Aorta (tissue), 5 donors: ENCODE measurements around the gene WBP2. TPM values are rescaled to one million over a fixed set of nuclear protein-coding genes. Genes with fewer than 3 reads are reported as not detected.

Experiments
- ATAC-seq: fragments of 200-7000 bp; cut with Tn5 transposase; one replicate; pipeline ENCODE4 v1.9.1; 2022; ENCODE audit warnings: moderate library complexity; ENCODE audit not compliant: low FRiP score
- DNase-seq, 2 donors: peaks; one replicate each; pipeline ENCODE4 v3.0.0-alpha.2; 2020
- H3K27ac ChIP-seq, 2 donors: one replicate each; pipeline ENCODE4 v1.5.1; 2013; ENCODE audit warnings: low read length in 2 of 2, mild to moderate bottlenecking in 2 of 2, moderate library complexity in 2 of 2, control low read depth in 1 of 2, inconsistent platforms in 1 of 2, low read depth in 1 of 2
- H3K27me3 ChIP-seq, 2 donors: one replicate each; pipeline ENCODE4 v1.6.1; 2013; ENCODE audit warnings: control low read depth in 1 of 2, low read length in 1 of 2, mild to moderate bottlenecking in 1 of 2, moderate library complexity in 1 of 2; ENCODE audit not compliant: insufficient read depth in 2 of 2, control insufficient read depth in 1 of 2
- H3K36me3 ChIP-seq, 2 donors: one replicate each; pipeline ENCODE4 v1.6.1; 2013; ENCODE audit warnings: control low read depth in 1 of 2, low read length in 1 of 2, mild to moderate bottlenecking in 1 of 2; ENCODE audit not compliant: insufficient read depth in 2 of 2, control insufficient read depth in 1 of 2
- H3K4me1 ChIP-seq, 2 donors: one replicate each; pipeline ENCODE4 v1.6.1; 2013; ENCODE audit warnings: low read length in 2 of 2, control low read depth in 1 of 2, mild to moderate bottlenecking in 1 of 2, moderate library complexity in 1 of 2; ENCODE audit not compliant: insufficient read depth in 2 of 2, control insufficient read depth in 1 of 2
- H3K4me3 ChIP-seq, 2 donors: one replicate each; pipeline ENCODE4 v1.5.1; 2013; ENCODE audit warnings: low read length in 2 of 2, control low read depth in 1 of 2, mild to moderate bottlenecking in 1 of 2
- H3K9me3 ChIP-seq: one replicate; pipeline ENCODE4 v1.6.1; 2013; ENCODE audit warnings: mild to moderate bottlenecking, low read length; ENCODE audit not compliant: control insufficient read depth
- WGBS, 2 donors: extraction: QIAGEN DNeasy Blood & Tissue Kit; methylation state at CpG; one replicate each; pipeline ENCODE4 v1.1.7; 2013; 5-methylcytosine and 5-hydroxymethylcytosine counted together
- intact Hi-C, 2 donors: fragments of 100-400 bp; cut with DNase I; formaldehyde crosslinking; loops; one replicate each; pipeline versions ENCODE4 v1.14.2 to v1.15.0; 2022
- polyA plus RNA-seq, 2 donors: library from polyadenylated mRNA; stranded (reverse); fragments of 200-250 nt; gene quantifications; one replicate each; pipeline ENCODE4 v1.2.3, GENCODE V29; 2013
- total RNA-seq, 2 donors: library from RNA; stranded (reverse); fragmentation: NEBNext Ultra II Directional; extraction: Animal tissue kit (Norgen Biotek cat#: 25700); gene quantifications; one replicate each; pipeline ENCODE4 v1.2.1, GENCODE V29; 2021
- donor health status: healthy with polysubstance abuse.
- donor health status: Bipolar disorder and iron deficiency.
- donor health status: DM: no; HTN: no; CAD: no.
- donor health status: DM: no; HTN: no; CAD: no.
- donor health status: DM: yes; HTN: yes; CAD: no.

Gene WBP2
- total and polyA plus RNA-seq, 4 donors, result 54.6 to 123 (median 113) TPM

DNA sequence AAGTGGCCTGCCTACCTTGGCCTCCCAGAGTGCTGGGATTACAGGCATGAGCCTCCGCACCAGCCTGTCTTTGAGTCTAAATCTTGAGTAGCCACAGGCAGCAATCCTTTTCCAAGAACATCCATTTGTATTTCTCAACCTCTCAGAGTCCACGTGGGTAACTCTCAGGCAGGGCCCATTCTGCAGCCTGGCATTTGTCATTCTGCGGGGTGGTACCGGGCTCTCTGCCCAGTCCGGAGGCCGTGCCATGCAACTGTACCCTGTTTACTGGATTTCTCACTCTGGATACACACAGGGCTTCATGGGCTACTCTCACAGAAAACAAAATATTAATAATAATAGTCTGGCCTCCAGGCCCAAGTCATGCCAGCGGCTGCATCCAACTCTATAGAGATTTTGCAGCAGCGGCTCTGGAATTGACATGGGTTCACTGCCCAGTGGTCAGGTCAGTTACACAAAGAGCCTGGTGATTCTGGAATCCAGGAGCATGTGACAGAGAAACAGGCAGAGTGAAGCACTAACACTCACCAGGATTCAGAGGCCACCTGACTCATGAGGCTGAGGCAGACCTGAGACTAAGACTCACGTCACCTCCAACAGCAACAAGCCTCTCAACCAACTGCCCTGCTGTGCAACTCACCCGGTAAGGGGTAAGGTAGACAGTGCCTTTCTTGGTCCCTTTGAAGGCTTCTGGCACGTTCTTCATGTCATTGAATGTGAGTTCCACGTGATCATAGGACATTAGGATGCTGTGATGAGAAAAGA, 4.0 kb downstream of the WBP2 start:
- peak overlapping the region in 1 of 2 donors; percentile 18 for H3K27ac ChIP-seq
- intact Hi-C loops, result no loop called here
- H3K36me3 ChIP-seq, result peaks cover 0 to 28% of the 10 kb centered on the region in 2 donors
- H3K4me3 ChIP-seq, result no peak overlapping the region
- DNase-seq, result no peak
- H3K27me3 ChIP-seq, result no peaks in the 10 kb centered on the region
- no peak for ATAC-seq
- 65 to 66% methylated on average over 12 of the region's 12 CpGs for WGBS, 2 donors
- H3K9me3 ChIP-seq, result no peaks in the 10 kb centered on the region
- H3K4me1 ChIP-seq, result peaks cover 0 to 5% of the 10 kb centered on the region in 2 donors

DNA sequence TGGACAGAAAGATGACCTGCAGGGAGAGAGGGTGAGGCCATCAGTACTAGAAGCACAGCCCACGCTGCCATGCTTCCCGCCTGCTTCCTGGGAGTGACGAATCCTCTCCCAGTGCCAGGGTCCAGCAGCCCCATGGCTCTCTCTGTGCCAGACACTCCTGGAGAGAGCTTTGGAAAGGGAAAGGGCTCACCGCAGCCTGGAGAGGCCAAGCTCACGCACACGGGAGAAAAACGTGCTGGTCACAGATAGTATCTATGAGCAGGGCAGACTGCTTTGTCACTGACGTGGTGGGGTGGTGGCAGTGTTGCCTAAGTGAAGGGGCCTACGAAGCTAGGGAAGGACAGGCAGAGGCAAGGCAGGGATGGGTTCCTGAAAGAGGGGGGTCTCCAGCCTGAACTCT, 5.4 kb downstream of the WBP2 start:
- intact Hi-C loops, result loop anchor here in 1 of 2 donors (5.0 to 10.0 kb wide), 2 partner anchors 43 to 55 kb away; no protein-coding TSS in a partner anchor
- ATAC-seq (no peak), DNase-seq (peak in 1 of 2 donors; percentile 48)
- Histone ChIP-seq H3K9me3 (no peaks in the 10 kb centered on the region), H3K36me3 (peaks cover 0 to 28% of the 10 kb centered on the region in 2 donors), H3K27ac (no peak overlapping the region), H3K4me1 (peaks cover 0 to 5% of the 10 kb centered on the region in 2 donors), H3K27me3 (no peaks in the 10 kb centered on the region), H3K4me3 (no peak overlapping the region)
- 73 to 76% methylated on average over 9 of the region's 9 CpGs for WGBS, 2 donors

DNA sequence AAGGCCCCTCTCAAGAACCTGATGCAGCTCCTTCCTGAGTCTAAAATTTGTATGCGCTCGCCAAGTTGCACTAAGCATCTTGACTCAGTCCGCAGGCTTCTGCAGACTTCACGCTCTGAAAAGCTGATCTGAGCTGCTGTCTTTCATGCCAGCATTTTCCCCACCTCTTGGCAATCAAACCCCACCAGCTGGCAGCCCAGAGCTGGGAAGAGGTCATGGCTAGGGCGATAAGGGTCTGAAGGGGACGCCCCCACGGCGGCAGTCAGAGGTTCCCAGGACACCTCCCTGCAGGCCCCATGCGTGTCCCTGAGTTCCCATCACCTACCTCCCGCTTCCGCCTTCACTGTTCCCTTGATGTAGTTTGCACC, 5.9 kb downstream of the WBP2 start:
- no peaks in the 10 kb centered on the region for H3K9me3 ChIP-seq
- H3K4me1 ChIP-seq, result peaks cover 0 to 5% of the 10 kb centered on the region in 2 donors
- no peak overlapping the region for H3K27ac ChIP-seq
- intact Hi-C loops, result loop anchor here in 1 of 2 donors (5.0 to 10.0 kb wide), 2 partner anchors 43 to 54 kb away; no protein-coding TSS in a partner anchor
- H3K27me3 ChIP-seq, result no peaks in the 10 kb centered on the region
- ATAC-seq (no peak), DNase-seq (no peak)
- H3K36me3 ChIP-seq, result peaks cover 0 to 28% of the 10 kb centered on the region in 2 donors
- H3K4me3 ChIP-seq, result no peak overlapping the region
- 86 to 87% methylated on average over 11 of the region's 11 CpGs for WGBS, 2 donors

DNA sequence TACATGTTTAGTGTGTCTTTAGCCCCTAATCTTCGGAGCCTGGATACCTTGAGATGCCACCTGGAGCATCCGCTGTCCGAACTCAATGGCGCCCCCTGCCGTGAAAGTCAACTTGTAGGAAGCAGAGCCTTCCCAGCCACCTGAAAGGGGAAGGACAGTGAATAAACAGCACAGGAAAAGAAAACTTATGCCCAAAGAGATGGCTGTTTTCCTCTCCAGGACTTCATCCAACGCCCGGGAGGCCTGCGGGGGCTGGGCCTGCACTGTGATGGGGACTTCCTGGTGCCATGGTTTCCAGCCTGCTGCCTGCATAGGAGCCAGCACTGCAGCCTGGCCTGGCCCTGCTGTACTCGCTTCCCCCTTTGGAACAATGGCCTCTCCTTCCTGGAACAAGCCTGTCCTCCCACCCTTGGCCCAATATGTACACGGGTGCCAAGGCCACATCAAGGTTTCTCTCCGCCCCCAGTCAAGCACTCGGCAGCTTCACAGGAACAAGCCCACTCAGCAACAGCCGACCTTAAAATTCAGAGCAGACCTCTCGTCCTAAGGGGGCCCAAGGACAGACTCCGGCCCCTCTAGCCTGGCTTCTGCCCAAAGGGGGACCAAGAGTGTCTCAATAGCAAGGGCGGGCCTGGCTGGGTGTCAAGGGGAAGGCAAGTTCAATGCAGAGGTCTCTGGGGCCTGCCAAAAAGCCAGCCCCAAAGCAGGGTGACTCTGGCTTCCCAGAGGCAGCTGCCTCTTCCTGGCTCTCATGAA, 6.4 kb downstream of the WBP2 start:
- peak; percentile 78 to 90 for DNase-seq
- H3K9me3 ChIP-seq, result no peaks in the 10 kb centered on the region
- WGBS, 2 donors, result 53 to 55% methylated on average over 16 of the region's 16 CpGs
- peaks cover 0 to 5% of the 10 kb centered on the region in 2 donors for H3K4me1 ChIP-seq
- intact Hi-C loops, result loop anchor here in 1 of 2 donors (5.0 to 10.0 kb wide), 2 partner anchors 44 to 54 kb away; no protein-coding TSS in a partner anchor
- ATAC-seq, result peak; percentile 45
- no peak overlapping the region for H3K4me3 ChIP-seq
- H3K36me3 ChIP-seq, result peaks cover 0 to 28% of the 10 kb centered on the region in 2 donors
- H3K27ac ChIP-seq, result no peak overlapping the region
- no peaks in the 10 kb centered on the region for H3K27me3 ChIP-seq

DNA sequence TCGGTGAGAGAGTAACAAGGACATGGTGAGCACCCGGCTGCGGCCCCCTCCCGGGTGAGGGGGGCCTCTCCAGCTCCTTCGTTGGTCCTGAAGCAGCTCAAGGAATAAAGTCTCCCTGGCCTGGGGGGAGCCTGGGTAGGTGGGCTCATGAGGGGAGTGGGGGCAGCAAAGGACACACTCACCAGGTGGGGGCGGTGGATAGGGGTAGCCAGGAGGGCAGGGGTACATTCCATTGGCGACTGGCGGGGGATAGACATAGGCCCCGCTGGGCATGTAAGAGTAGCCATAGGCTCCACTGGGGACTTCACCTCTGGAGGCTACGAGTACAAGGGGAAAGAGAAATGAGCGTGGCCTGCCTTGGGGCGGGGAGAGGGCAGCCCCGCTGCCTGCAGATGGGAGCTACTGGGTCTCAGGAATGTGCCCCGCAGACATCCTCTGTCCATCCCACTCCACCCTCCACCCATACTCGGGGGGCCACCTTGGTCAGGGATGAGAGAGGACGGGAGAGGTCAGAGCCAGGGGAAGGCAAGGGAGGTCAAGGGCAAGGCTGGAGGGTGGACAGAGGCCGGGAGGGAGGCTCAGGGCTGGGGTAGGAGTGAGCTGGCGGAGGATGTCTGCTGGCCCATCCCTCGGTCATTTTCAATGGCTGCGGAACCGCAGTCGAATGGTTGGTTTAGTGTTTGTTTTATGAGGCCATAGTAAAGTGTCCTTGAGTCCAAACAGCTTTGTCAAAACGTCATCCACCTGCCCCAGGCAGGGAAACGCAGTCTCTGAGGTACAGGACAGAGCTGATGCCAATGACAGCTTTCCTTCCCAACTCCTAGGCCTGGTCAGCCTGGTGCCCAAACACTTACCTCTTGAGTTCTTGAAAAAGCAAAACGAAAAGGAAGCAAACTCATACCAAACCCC, 7.3 kb downstream of the WBP2 start:
- H3K36me3 ChIP-seq, result peaks cover 0 to 28% of the 10 kb centered on the region in 2 donors
- H3K4me1 ChIP-seq, result no peaks in the 10 kb centered on the region

DNA sequence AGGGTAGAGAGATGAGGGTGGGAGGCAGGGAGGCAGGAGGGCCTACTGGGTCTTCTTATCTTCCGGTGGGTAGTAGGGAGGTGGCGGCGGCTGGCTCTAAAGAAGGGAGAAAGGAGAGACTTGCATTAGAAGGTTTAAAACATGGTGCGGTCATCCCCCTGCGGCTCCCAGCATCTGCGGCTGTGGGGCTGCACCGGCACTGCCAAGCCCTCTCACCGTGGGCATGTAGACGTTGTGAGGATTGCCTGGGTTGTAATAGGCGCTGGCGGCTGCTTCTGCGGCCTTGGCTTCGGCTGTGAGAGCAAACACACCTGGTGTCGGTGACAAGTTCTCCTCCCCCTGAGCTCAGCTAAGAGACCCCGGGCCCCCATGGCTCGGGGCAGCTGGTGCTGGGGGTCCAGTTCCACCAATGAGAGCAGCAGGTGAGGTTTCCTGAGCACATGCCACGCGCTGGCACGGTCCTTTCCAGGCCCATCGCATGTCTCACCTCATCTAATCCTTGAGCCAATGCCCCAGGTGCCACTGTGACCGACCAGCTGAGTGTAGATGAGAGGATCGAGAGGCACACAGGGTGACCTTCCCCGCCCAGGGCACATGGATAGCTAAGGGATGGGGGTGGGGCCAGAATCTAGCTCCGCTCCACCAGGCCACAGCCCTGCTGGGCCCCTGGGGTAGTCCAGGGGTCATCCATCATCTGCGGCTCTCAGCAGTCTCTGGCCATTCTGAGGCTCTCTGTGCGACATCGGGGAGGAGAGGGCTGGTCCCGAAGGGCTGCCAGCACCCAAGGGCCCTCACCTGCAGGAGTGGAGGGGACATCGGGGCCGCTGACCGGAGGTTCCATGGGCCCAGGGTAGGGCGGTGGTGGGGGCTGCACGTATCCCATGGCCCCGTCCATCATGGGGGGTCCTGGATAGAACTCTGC, 8.2 kb downstream of the WBP2 start:
- no peak overlapping the region for H3K4me3 ChIP-seq
- DNase-seq (peak in 1 of 2 donors; percentile 41), ATAC-seq (no peak)
- H3K27me3 ChIP-seq, result no peaks in the 10 kb centered on the region
- no peaks in the 10 kb centered on the region for H3K4me1 ChIP-seq
- intact Hi-C loops, result loop anchor here in 1 of 2 donors (5.0 to 10.0 kb wide), 2 partner anchors 45 to 52 kb away; no protein-coding TSS in a partner anchor
- H3K36me3 ChIP-seq, result peaks cover 0 to 28% of the 10 kb centered on the region in 2 donors
- WGBS, 2 donors, result 89 to 90% methylated on average over 34 of the region's 34 CpGs
- H3K9me3 ChIP-seq, result no peaks in the 10 kb centered on the region
- no peak overlapping the region for H3K27ac ChIP-seq

More for the DNA sequence above, 7.3 kb downstream of the WBP2 start:
- H3K9me3 ChIP-seq, result no peaks in the 10 kb centered on the region
- WGBS, 2 donors, result 85 to 87% methylated on average over 25 of the region's 25 CpGs
- peak in 1 of 2 donors; percentile 49 for DNase-seq
- no peak for ATAC-seq
- H3K27ac ChIP-seq, result no peak overlapping the region
- H3K4me3 ChIP-seq, result no peak overlapping the region
- H3K27me3 ChIP-seq, result no peaks in the 10 kb centered on the region
- intact Hi-C loops, result loop anchor here in 1 of 2 donors (5.0 to 10.0 kb wide), 2 partner anchors 44 to 53 kb away; no protein-coding TSS in a partner anchor

DNA sequence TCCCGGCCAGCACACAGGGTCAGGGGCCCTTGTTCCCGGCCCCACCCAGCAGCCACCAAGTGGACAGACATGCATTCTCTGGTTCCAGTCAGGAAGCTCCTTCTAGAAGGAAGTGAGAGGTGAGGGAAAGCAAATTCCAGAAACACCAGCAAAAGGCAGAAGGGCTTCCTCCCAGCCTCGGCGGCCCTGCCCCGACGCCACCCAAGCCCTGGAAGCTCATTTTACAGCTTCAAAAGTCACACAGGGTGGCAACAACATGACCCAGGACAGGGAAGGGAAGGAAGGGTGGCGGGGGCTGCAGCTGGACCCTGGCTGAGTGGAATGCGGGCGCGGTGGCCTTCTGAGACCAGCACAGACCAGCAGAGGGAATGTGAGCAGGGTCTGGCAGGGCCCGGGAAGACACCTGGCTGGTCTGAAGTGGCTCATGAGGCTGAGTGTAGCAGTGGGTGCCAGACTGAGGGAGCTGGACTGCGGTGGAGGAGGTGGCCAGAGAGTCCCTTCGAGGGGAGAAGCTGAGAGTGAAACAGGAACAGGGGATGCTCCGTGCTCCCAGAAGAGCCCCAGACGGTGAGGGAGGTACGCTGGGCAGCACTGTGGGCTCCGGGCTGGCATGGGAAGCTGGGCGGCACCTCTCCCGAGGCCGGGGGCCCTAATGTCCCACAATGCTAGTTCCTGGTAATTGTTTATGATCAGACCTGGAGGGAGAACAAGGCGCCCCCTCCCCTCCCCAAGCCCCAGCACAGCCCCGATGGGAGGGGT, 9.0 kb downstream of the WBP2 start:
- 79% methylated on average over 22 of the region's 22 CpGs for WGBS, 2 donors
- intact Hi-C loops, result loop anchor here in 1 of 2 donors (5.0 to 10.0 kb wide), 2 partner anchors 46 to 51 kb away; no protein-coding TSS in a partner anchor
- no peak overlapping the region for H3K4me3 ChIP-seq
- H3K27me3 ChIP-seq, result no peaks in the 10 kb centered on the region
- no peaks in the 10 kb centered on the region for H3K4me1 ChIP-seq
- DNase-seq, result peak in 1 of 2 donors; percentile 45
- H3K27ac ChIP-seq, result peak overlapping the region in 1 of 2 donors; percentile 13
- H3K36me3 ChIP-seq, result peaks cover 0 to 25% of the 10 kb centered on the region in 2 donors
- H3K9me3 ChIP-seq, result no peaks in the 10 kb centered on the region
- ATAC-seq, result no peak
